Right atrium auricular region (tissue), 2 donors: ENCODE data around the gene VARS1. TPM values are rescaled to one million over a fixed set of nuclear protein-coding genes. Genes with fewer than 3 reads are reported as not detected.
A peak's percentile ranks its signal among the peaks of the same experiment; 100 is the strongest.

Experiments
- DNase-seq: peaks from one replicate; pipeline ENCODE4 v3.0.0-alpha.2; 2019; ENCODE audit warnings: low spot score
- H3K27ac ChIP-seq, 2 donors: fragments of 200-600 bp; sonication (generic); 1 replicate in 1 of 2; 2 replicates in 1 of 2; pipeline ENCODE4 v1.5.1; 2016 to 2019
- H3K27me3 ChIP-seq, 2 donors: fragments of 200-600 bp; sonication (generic); one replicate each; pipeline versions ENCODE4 v1.5.1 to v1.6.0; 2017 to 2019
- H3K36me3 ChIP-seq: fragments of 200-600 bp; sonication (generic); one replicate; pipeline ENCODE4 v1.5.1; 2016
- H3K4me1 ChIP-seq, 2 donors: fragments of 200-600 bp; sonication (generic); one replicate each; pipeline versions ENCODE4 v1.5.1 to v1.6.0; 2017 to 2019
- H3K4me3 ChIP-seq, 2 donors: fragments of 200-600 bp; sonication (generic); 1 replicate in 1 of 2; 2 replicates in 1 of 2; pipeline ENCODE4 v1.5.1; 2017 to 2019; ENCODE audit warnings: mild to moderate bottlenecking in 1 of 2, moderate library complexity in 1 of 2
- H3K9me3 ChIP-seq, 2 donors: fragments of 200-600 bp; sonication (generic); one replicate each; pipeline ENCODE4 v1.5.1; 2019
- total RNA-seq, 2 donors: library from RNA; depleted of rRNA; stranded (reverse); fragments of >200 nt; gene quantifications; one replicate each; pipeline ENCODE4 v1.1.0, GENCODE V29; 2016
- TF ChIP-seq, protein P1 (sequence below), 2 donors: fragments of 200-600 bp; sonication (generic); IDR thresholded peaks; one replicate each; pipeline ENCODE4 v1.5.1; 2019; ENCODE audit warnings: antibody characterized with exemption in 2 of 2

VARS1 gene
- total RNA-seq, 2 donors from 2014 or later, result 15.3 to 24.6 TPM

GRCh38 chr6:31837369-31838113, 42.0 kb upstream of the VARS1 start:
- TF ChIP-seq, protein P1, sequence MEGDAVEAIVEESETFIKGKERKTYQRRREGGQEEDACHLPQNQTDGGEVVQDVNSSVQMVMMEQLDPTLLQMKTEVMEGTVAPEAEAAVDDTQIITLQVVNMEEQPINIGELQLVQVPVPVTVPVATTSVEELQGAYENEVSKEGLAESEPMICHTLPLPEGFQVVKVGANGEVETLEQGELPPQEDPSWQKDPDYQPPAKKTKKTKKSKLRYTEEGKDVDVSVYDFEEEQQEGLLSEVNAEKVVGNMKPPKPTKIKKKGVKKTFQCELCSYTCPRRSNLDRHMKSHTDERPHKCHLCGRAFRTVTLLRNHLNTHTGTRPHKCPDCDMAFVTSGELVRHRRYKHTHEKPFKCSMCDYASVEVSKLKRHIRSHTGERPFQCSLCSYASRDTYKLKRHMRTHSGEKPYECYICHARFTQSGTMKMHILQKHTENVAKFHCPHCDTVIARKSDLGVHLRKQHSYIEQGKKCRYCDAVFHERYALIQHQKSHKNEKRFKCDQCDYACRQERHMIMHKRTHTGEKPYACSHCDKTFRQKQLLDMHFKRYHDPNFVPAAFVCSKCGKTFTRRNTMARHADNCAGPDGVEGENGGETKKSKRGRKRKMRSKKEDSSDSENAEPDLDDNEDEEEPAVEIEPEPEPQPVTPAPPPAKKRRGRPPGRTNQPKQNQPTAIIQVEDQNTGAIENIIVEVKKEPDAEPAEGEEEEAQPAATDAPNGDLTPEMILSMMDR (IDR thresholded peaks at IDR 0.05), result no peak
- Histone ChIP-seq H3K27me3 (no peaks in the 10 kb centered on the region), H3K36me3 (peaks cover 51% of the 10 kb centered on the region), H3K4me1 (peaks cover 0 to 47% of the 10 kb centered on the region in 2 donors), H3K27ac (peak overlapping the region; percentile 98), H3K4me3 (peak overlapping the region in 1 of 2 donors; percentile 7), H3K9me3 (no peaks in the 10 kb centered on the region)
- DNase-seq, result no peak

GRCh38 chr6:31836474-31837368, 41.2 kb upstream of the VARS1 start:
- Histone ChIP-seq H3K27ac (peak overlapping the region; percentile 98), H3K9me3 (no peaks in the 10 kb centered on the region), H3K27me3 (no peaks in the 10 kb centered on the region), H3K4me1 (peaks cover 0 to 48% of the 10 kb centered on the region in 2 donors), H3K4me3 (peak overlapping the region; percentile 93 to 99), H3K36me3 (peaks cover 51% of the 10 kb centered on the region)
- DNase-seq, result no peak
- TF ChIP-seq, protein P1 (IDR thresholded peaks at IDR 0.05), result peak in 1 of 2 donors; percentile 8

DNA sequence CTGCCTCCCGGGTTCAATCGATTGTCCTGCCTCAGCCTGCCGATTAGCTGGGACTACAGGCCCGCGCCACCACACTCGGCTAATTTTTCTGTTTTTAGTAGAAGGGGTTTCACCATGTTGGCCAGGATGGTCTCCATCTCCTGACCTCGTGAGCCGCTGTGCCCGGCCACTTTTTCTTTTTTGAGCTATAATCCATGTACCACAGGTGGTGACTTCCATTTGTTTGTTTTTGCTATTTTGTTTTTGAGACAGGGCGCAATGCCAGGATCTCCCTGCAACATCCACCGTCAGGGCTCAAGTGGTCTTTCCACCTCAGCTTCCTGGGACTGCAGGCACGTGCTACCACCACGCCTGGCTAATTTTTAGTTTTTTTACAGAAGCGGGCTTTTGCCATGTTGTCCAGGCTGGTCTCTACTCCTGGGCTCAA, 40.5 kb upstream of the VARS1 start:
- H3K4me1 ChIP-seq, result peaks cover 0 to 54% of the 10 kb centered on the region in 2 donors
- H3K27me3 ChIP-seq, result no peaks in the 10 kb centered on the region
- H3K36me3 ChIP-seq, result peaks cover 46% of the 10 kb centered on the region
- peak overlapping the region; percentile 98 for H3K27ac ChIP-seq
- H3K9me3 ChIP-seq, result no peaks in the 10 kb centered on the region
- TF ChIP-seq, protein P1 (IDR thresholded peaks at IDR 0.05), result no peak
- H3K4me3 ChIP-seq, result peak overlapping the region; percentile 93 to 99
- DNase-seq, result no peak

GRCh38 chr6:31834367-31835250, 39.1 kb upstream of the VARS1 start:
- TF ChIP-seq, protein P1 (IDR thresholded peaks at IDR 0.05), result no peak
- DNase-seq, result peak; percentile 82
- Histone ChIP-seq H3K36me3 (peaks cover 32% of the 10 kb centered on the region), H3K4me3 (peak overlapping the region; percentile 93 to 99), H3K27me3 (no peaks in the 10 kb centered on the region), H3K9me3 (no peaks in the 10 kb centered on the region), H3K27ac (peak overlapping the region; percentile 98), H3K4me1 (peaks cover 0 to 58% of the 10 kb centered on the region in 2 donors)
